Retinal pigment epithelial cell (primary cell): ENCODE results near the gene PHF21B.

Source experiments
- DNase-seq: peaks from one replicate; pipeline ENCODE4 v3.0.0-alpha.2; 2010; ENCODE audit warnings: low read depth
- H3K4me3 ChIP-seq: 2 replicates; pipeline ENCODE4 v1.5.1; 2011; ENCODE audit warnings: mild to moderate bottlenecking, low read length, control low read depth, moderate library complexity
- CTCF ChIP-seq: conservative IDR thresholded peaks from 2 replicates; pipeline ENCODE4 v1.5.1; 2011; ENCODE audit warnings: low read depth, low read length, control low read depth, inconsistent platforms

PHF21B gene

GRCh38 chr22:45051419-45051818, 41.6 kb upstream of the PHF21B start:
- no peak for TF ChIP-seq CTCF
- H3K4me3 ChIP-seq, result no peak overlapping the region
- DNase-seq, result no peak

GRCh38 chr22:45047260-45047659, 37.5 kb upstream of the PHF21B start:
- TF ChIP-seq CTCF, result no peak
- no peak for DNase-seq
- H3K4me3 ChIP-seq, result no peak overlapping the region

- H3K4me3 ChIP-seq, result no peak overlapping the region
- DNase-seq, result no peak
- no peak for TF ChIP-seq CTCF
Measured at GRCh38 chr22:45045208-45045607, 35.4 kb upstream of the PHF21B start.

- TF ChIP-seq CTCF, result no peak
- H3K4me3 ChIP-seq, result no peak overlapping the region
- no peak for DNase-seq
Measured at GRCh38 chr22:45042263-45042662, 32.5 kb upstream of the PHF21B start.

GRCh38 chr22:45039133-45039532, 29.3 kb upstream of the PHF21B start:
- no peak for TF ChIP-seq CTCF
- no peak for DNase-seq
- H3K4me3 ChIP-seq, result no peak overlapping the region

GRCh38 chr22:45036154-45036553, 26.3 kb upstream of the PHF21B start:
- no peak overlapping the region for H3K4me3 ChIP-seq
- no peak for DNase-seq
- TF ChIP-seq CTCF, result no peak

GRCh38 chr22:45034821-45035220, 25.0 kb upstream of the PHF21B start:
- no peak for DNase-seq
- H3K4me3 ChIP-seq, result no peak overlapping the region
- no peak for TF ChIP-seq CTCF
